GM13976 (cell line): ENCODE data around the gene LRIG2.

Source experiments
- DNase-seq: peaks from one replicate; pipeline ENCODE4 v3.0.0; 2012; ENCODE audit warnings: low spot score
- CTCF ChIP-seq: IDR thresholded peaks from 2 replicates; pipeline ENCODE4 v1.5.1; 2012; ENCODE audit warnings: borderline replicate concordance, mild to moderate bottlenecking; ENCODE audit not compliant: insufficient read depth; ENCODE audit errors: extremely low read depth, missing control alignments, control extremely low read depth
- in situ Hi-C: fragments of 300-500 bp; cut with MboI; formaldehyde crosslinking; loops from one replicate; pipeline ENCODE4 v1.12.0; 2022; ENCODE audit warnings: low sequenced_read_pairs, mixed read lengths, inconsistent platforms; ENCODE audit not compliant: unreplicated experiment

The LRIG2 gene

GRCh38 chr1:113096493-113096892 is 23.5 kb downstream of the LRIG2 start:
- in situ Hi-C loops = no loop called here
- no peak for DNase-seq
- TF ChIP-seq CTCF = no peak

GRCh38 chr1:113101588-113101987 is 28.6 kb downstream of the LRIG2 start:
- DNase-seq = no peak
- in situ Hi-C loops = no loop called here
- no peak for TF ChIP-seq CTCF

GRCh38 chr1:113103048-113103447 is 30.1 kb downstream of the LRIG2 start:
- no peak for TF ChIP-seq CTCF
- in situ Hi-C loops = no loop called here
- no peak for DNase-seq

- in situ Hi-C loops = no loop called here
- no peak for DNase-seq
- no peak for TF ChIP-seq CTCF
Observed at GRCh38 chr1:113103977-113104376, 31.0 kb downstream of the LRIG2 start.

- TF ChIP-seq CTCF = no peak
- in situ Hi-C loops = no loop called here
- no peak for DNase-seq
Observed at GRCh38 chr1:113106910-113107309, 33.9 kb downstream of the LRIG2 start.

- no peak for TF ChIP-seq CTCF
- in situ Hi-C loops = no loop called here
- DNase-seq = no peak
Observed at GRCh38 chr1:113109908-113110554, 37.0 kb downstream of the LRIG2 start.

- DNase-seq = no peak
- no peak for TF ChIP-seq CTCF
- in situ Hi-C loops = no loop called here
Observed at GRCh38 chr1:113118266-113118665, 45.3 kb downstream of the LRIG2 start.
